ENCODE results near the gene CHFR. TPM values are rescaled to one million over a fixed set of nuclear protein-coding genes. Genes with fewer than 3 reads are reported as not detected.
A peak's percentile ranks its signal among the peaks of the same experiment; 100 is the strongest.

Gene CHFR
- total RNA-seq, 1 experiment from 2014 or later: 53.3 TPM

DNA sequence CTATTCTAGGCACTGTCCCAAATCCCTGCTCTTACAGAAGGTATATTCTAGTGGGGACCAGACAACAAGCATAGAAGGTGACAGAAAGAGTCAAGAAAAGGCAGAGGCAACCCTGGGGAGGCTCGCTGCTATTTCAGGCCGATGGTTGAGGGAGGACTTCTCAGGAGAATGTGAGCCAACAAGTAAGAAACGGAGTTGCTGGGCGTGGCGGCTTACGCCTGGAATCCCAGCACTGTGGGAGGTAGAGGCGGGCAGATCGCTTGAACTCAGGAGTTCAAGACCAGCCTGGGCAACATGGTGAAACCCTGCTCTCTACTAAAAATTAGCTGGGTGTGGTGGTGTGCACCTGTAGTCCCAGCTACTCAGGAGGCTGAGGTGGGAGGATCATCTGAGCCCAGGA is 54.1 kb downstream of the CHFR start:
- H2BK5ac ChIP-seq (ENCODE audit: insufficient read length, low read length): no peak overlapping the region
- no peak overlapping the region for H3K23ac ChIP-seq (ENCODE audit: insufficient read length, low read depth, low read length)
- no peaks in the 10 kb centered on the region for H3K4me1 ChIP-seq (ENCODE audit: insufficient read depth, low read length)
- no peaks in the 10 kb centered on the region for H3K79me1 ChIP-seq (ENCODE audit: insufficient read depth, low read depth, low read length, poor library complexity, severe bottlenecking)
- H3K4me2 ChIP-seq (ENCODE audit: insufficient read depth, insufficient read length, low read length): no peak overlapping the region
- H3T11ph ChIP-seq (ENCODE audit: low read length): no peak overlapping the region
- H3K9me3 ChIP-seq (ENCODE audit: control insufficient read depth, low read depth, low read length): no peaks in the 10 kb centered on the region
- H3K79me2 ChIP-seq (ENCODE audit: insufficient read depth, low read length): no peaks in the 10 kb centered on the region
- H4K5ac ChIP-seq (ENCODE audit: insufficient read length, low read depth, low read length): no peak overlapping the region
- H3K9ac ChIP-seq (ENCODE audit: extremely low read depth, insufficient read length, low read length): no peak overlapping the region
- H2BK12ac ChIP-seq (ENCODE audit: insufficient read length, low read depth, low read length): no peak overlapping the region
- Mint-ChIP-seq H3K9me3 (no peaks in the 10 kb centered on the region), H3K4me1 (peaks cover 4 to 7% of the 10 kb centered on the region in 2 experiments; a peak in 3 of 4 replicates), H3K27me3 (ENCODE audit: low read depth) (no peaks in the 10 kb centered on the region), H3K27ac (0 out of 7 replicates have a peak overlapping the region, but pooled peaks of 1 of the 3 experiments have one; percentile 35), H3K36me3 (ENCODE audit: insufficient read depth in 1 of 3, low read depth in 3 of 3) (peaks cover 0 to 12% (median 0%) of the 10 kb centered on the region in 3 experiments; a peak in 3 of 7 replicates), H3K4me3 (no peak overlapping the region; a peak in 1 of 5 replicates)
- H2BK15ac ChIP-seq (ENCODE audit: low read depth, low read length): no peak overlapping the region
- H4K8ac ChIP-seq (replicated peaks; ENCODE audit: insufficient read length, low read depth, low read length): no peak overlapping the region
- no peak for DNase-seq
- H3K14ac ChIP-seq (ENCODE audit: insufficient read depth, low read length): no peak overlapping the region
- H3K27me3 ChIP-seq (ENCODE audit: insufficient read depth, low read length): no peaks in the 10 kb centered on the region
- no peak overlapping the region for H3K18ac ChIP-seq (ENCODE audit: insufficient read length, low read depth, low read length)
- H3K56ac ChIP-seq (ENCODE audit: insufficient read length, low read depth, low read length): no peak overlapping the region
- no peaks in the 10 kb centered on the region for H4K20me1 ChIP-seq (ENCODE audit: control insufficient read depth, insufficient read depth, insufficient read length)
- H2AFZ ChIP-seq (ENCODE audit: low read length): no peak overlapping the region
- H3K27ac ChIP-seq (ENCODE audit: insufficient read length, low read depth, low read length): no peak overlapping the region
- WGBS (ENCODE audit: extremely low coverage, insufficient read length, low lambda C conversion rate): no CpG with 5 or more reads among the region's 8 CpGs
- TF ChIP-seq, protein P1, sequence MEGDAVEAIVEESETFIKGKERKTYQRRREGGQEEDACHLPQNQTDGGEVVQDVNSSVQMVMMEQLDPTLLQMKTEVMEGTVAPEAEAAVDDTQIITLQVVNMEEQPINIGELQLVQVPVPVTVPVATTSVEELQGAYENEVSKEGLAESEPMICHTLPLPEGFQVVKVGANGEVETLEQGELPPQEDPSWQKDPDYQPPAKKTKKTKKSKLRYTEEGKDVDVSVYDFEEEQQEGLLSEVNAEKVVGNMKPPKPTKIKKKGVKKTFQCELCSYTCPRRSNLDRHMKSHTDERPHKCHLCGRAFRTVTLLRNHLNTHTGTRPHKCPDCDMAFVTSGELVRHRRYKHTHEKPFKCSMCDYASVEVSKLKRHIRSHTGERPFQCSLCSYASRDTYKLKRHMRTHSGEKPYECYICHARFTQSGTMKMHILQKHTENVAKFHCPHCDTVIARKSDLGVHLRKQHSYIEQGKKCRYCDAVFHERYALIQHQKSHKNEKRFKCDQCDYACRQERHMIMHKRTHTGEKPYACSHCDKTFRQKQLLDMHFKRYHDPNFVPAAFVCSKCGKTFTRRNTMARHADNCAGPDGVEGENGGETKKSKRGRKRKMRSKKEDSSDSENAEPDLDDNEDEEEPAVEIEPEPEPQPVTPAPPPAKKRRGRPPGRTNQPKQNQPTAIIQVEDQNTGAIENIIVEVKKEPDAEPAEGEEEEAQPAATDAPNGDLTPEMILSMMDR (conservative IDR thresholded peaks at IDR 0.05): no peak
- no peak overlapping the region for H4K91ac ChIP-seq (ENCODE audit: insufficient read length, low read depth, low read length)
- H2BK120ac ChIP-seq (ENCODE audit: low read depth, low read length, poor library complexity, severe bottlenecking): no peak overlapping the region
- H3K23me2 ChIP-seq (ENCODE audit: insufficient read length, low read depth, low read length, poor library complexity, severe bottlenecking): peaks cover 5% of the 10 kb centered on the region
- H2BK20ac ChIP-seq (ENCODE audit: low read depth, low read length, poor library complexity, severe bottlenecking): no peak overlapping the region
- H3K4ac ChIP-seq (ENCODE audit: low read depth, low read length): no peak overlapping the region
- H2AK5ac ChIP-seq (ENCODE audit: insufficient read length, low read length): no peak overlapping the region

All from H9 (cell line).